Testis (tissue), 3 donors: Measurements from ENCODE around the gene SPAG8. TPM values are rescaled to one million over a fixed set of nuclear protein-coding genes. Genes with fewer than 3 reads are reported as not detected.

ENCODE experiments used
- DNase-seq: peaks from one replicate; pipeline ENCODE4 v3.0.0-alpha.2; 2019
- H3K27ac ChIP-seq, 2 donors: fragments of 200-600 bp; sonication (generic); one replicate each; pipeline ENCODE4 v1.5.1; 2019
- H3K27me3 ChIP-seq: fragments of 200-600 bp; sonication (generic); one replicate; pipeline ENCODE4 v1.5.1; 2019
- H3K36me3 ChIP-seq: fragments of 200-600 bp; sonication (generic); one replicate; pipeline ENCODE4 v1.5.1; 2017; ENCODE audit warnings: low read depth; ENCODE audit errors: missing control alignments
- H3K4me1 ChIP-seq: fragments of 200-600 bp; sonication (generic); one replicate; pipeline ENCODE4 v1.5.1; 2019
- H3K4me3 ChIP-seq, 2 donors: fragments of 200-600 bp; sonication (generic); one replicate each; pipeline ENCODE4 v1.5.1; 2017 to 2019
- H3K9me3 ChIP-seq: fragments of 200-600 bp; sonication (generic); one replicate; pipeline ENCODE4 v1.5.1; 2017
- POLR2A ChIP-seq: fragments of 450-650 bp; IDR thresholded peaks from one replicate; pipeline ENCODE4 v1.6.1; 2017; ENCODE audit warnings: antibody characterized with exemption, mild to moderate bottlenecking, moderate library complexity
- WGBS, 2 donors: methylation state at CpG; one replicate each; pipeline ENCODE4 v1.1.5; 2018; 5-methylcytosine and 5-hydroxymethylcytosine counted together
- intact Hi-C: fragments of 100-400 bp; cut with DNase I; formaldehyde crosslinking; loops from one replicate; pipeline ENCODE4 v1.15.1; 2023; ENCODE audit warnings: low total_unique reads
- polyA plus RNA-seq: library from polyadenylated mRNA; stranded (reverse); fragments of 350-450 nt; fragmentation: Illumina TruSeq; extraction: RNeasy Lipid Tissue Mini Kit (QIAGEN cat#74804); gene quantifications from one replicate; pipeline ENCODE4 v1.2.3, GENCODE V29; 2014; ENCODE audit warnings: low read depth, low replicate concordance; ENCODE audit not compliant: insufficient read depth
- total RNA-seq, 2 donors: library from RNA; depleted of rRNA; stranded (reverse); fragments of >200 nt; gene quantifications; one replicate each; pipeline ENCODE4 v1.2.3, GENCODE V29; 2016
- TF ChIP-seq, protein P1 (sequence below), 3 experiments: fragments of 450-650 bp in 2 of 3; fragments of 200-600 bp in 1 of 3; sonication (generic) in 1 of 3; IDR thresholded peaks; one replicate each; pipeline ENCODE4 v1.5.1; 2016 to 2019; ENCODE audit warnings: antibody characterized with exemption in 3 of 3, mild to moderate bottlenecking in 2 of 3, moderate library complexity in 1 of 3

The SPAG8 gene
- total and polyA plus RNA-seq, 3 donors from 2014 or later, result 18.9 to 81.5 (median 27.0) TPM

GRCh38 chr9:35769763-35770162 is 42.3 kb downstream of the SPAG8 start:
- Histone ChIP-seq H3K27ac (no peak overlapping the region), H3K4me3 (no peak overlapping the region), H3K9me3 (no peaks in the 10 kb centered on the region), H3K27me3 (no peaks in the 10 kb centered on the region), H3K36me3 (no peaks in the 10 kb centered on the region), H3K4me1 (peaks cover 16% of the 10 kb centered on the region)
- intact Hi-C loops, result no loop called here
- no peak for TF ChIP-seq POLR2A
- TF ChIP-seq, protein P1, sequence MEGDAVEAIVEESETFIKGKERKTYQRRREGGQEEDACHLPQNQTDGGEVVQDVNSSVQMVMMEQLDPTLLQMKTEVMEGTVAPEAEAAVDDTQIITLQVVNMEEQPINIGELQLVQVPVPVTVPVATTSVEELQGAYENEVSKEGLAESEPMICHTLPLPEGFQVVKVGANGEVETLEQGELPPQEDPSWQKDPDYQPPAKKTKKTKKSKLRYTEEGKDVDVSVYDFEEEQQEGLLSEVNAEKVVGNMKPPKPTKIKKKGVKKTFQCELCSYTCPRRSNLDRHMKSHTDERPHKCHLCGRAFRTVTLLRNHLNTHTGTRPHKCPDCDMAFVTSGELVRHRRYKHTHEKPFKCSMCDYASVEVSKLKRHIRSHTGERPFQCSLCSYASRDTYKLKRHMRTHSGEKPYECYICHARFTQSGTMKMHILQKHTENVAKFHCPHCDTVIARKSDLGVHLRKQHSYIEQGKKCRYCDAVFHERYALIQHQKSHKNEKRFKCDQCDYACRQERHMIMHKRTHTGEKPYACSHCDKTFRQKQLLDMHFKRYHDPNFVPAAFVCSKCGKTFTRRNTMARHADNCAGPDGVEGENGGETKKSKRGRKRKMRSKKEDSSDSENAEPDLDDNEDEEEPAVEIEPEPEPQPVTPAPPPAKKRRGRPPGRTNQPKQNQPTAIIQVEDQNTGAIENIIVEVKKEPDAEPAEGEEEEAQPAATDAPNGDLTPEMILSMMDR (IDR thresholded peaks at IDR 0.05), result no peak
- WGBS, 2 donors, result 92 to 97% methylated on average over 1 of the region's 1 CpG
- DNase-seq, result no peak

- intact Hi-C loops, result no loop called here
- Histone ChIP-seq H3K9me3 (no peaks in the 10 kb centered on the region), H3K4me3 (no peak overlapping the region), H3K4me1 (peaks cover 16% of the 10 kb centered on the region), H3K36me3 (no peaks in the 10 kb centered on the region), H3K27me3 (no peaks in the 10 kb centered on the region), H3K27ac (no peak overlapping the region)
- DNase-seq, result no peak
- WGBS, 2 donors, result 91 to 94% methylated on average over 1 of the region's 1 CpG
- TF ChIP-seq, protein P1 (IDR thresholded peaks at IDR 0.05), result no peak
- TF ChIP-seq POLR2A, result no peak
Measured at GRCh38 chr9:35767458-35767857, 44.6 kb downstream of the SPAG8 start.

DNA sequence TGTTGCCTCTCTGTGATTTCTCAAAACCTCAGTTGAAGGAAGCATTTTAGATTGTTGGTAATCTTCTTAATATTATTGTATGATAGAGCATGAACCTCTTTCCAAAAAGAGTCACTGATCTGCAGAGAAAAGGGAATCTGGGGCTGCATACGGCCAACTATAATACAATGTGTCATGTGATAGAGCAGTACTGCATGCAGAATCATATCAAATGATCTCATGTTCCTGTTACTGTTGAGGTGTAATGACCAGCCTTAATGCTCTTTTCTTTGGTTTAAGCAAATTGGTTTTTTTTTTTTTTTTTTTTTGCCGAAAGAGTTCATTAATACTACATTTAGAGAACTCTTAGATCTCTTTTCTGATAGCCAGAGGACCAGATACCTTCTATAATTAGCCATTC is 45.1 kb downstream of the SPAG8 start:
- H3K4me1 ChIP-seq, result peaks cover 16% of the 10 kb centered on the region
- H3K9me3 ChIP-seq, result no peaks in the 10 kb centered on the region
- intact Hi-C loops, result no loop called here
- H3K36me3 ChIP-seq, result no peaks in the 10 kb centered on the region
- WGBS, 2 donors, result 81 to 89% methylated on average over 2 of the region's 2 CpGs
- no peak overlapping the region for H3K4me3 ChIP-seq
- no peak for TF ChIP-seq POLR2A
- TF ChIP-seq, protein P1 (IDR thresholded peaks at IDR 0.05), result no peak
- H3K27ac ChIP-seq, result no peak overlapping the region
- no peak for DNase-seq
- H3K27me3 ChIP-seq, result no peaks in the 10 kb centered on the region

- Histone ChIP-seq H3K9me3 (no peaks in the 10 kb centered on the region), H3K4me1 (no peaks in the 10 kb centered on the region), H3K27me3 (no peaks in the 10 kb centered on the region), H3K4me3 (no peak overlapping the region), H3K36me3 (no peaks in the 10 kb centered on the region), H3K27ac (no peak overlapping the region)
- 92 to 95% methylated on average over 1 of the region's 1 CpG for WGBS, 2 donors
- no peak for DNase-seq
- intact Hi-C loops, result no loop called here
- TF ChIP-seq, protein P1 (IDR thresholded peaks at IDR 0.05), result no peak
Measured at GRCh38 chr9:35763803-35764202, 48.3 kb downstream of the SPAG8 start.

DNA sequence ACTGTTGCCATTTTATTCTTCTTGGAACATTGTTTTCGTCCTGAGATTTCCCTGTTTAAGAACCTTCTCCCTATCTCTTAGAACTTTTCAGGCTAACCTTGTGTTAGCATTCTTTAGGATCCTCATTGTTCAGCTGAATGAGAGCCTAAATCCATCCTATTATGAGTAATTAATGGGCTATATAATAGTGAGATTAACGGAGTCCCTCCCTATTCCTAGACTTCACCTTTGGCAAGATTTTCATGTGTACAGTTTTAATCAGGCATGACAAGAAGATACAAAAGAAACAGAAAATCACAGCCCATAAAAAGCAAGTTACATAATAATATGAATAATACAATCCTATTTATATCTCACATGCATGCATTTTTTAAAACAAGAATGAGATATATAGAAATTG is 48.9 kb downstream of the SPAG8 start:
- no peaks in the 10 kb centered on the region for H3K4me1 ChIP-seq
- 73 to 75% methylated on average over 2 of the region's 2 CpGs for WGBS, 2 donors
- no peak overlapping the region for H3K27ac ChIP-seq
- no peaks in the 10 kb centered on the region for H3K9me3 ChIP-seq
- H3K4me3 ChIP-seq, result no peak overlapping the region
- TF ChIP-seq, protein P1 (IDR thresholded peaks at IDR 0.05), result no peak
- no peak for TF ChIP-seq POLR2A
- no peaks in the 10 kb centered on the region for H3K27me3 ChIP-seq
- no peaks in the 10 kb centered on the region for H3K36me3 ChIP-seq
- no peak for DNase-seq
- intact Hi-C loops, result no loop called here
